GM12878 (cell line): ENCODE measurements around the gene HSPB6. TPM values are rescaled to one million over a fixed set of nuclear protein-coding genes. Genes with fewer than 3 reads are reported as not detected.

ENCODE experiments used
- ATAC-seq: fragments of 200-7000 bp; cut with Tn5 transposase; 3 replicates; pipeline ENCODE4 v1.9.1; 2020; ENCODE audit warnings: mild to moderate bottlenecking, moderate library complexity
- BruUV-seq: library from RNA; stranded (reverse); fragments of 400-500 nt; replicated peaks from 2 replicates; lab custom pipeline; 2021; lab: Mats Ljungman, UMichigan
- CTCF ChIA-PET: fragments of 300-600 bp; sonication (Branson Sonifier 250); formaldehyde crosslinking; extraction: SDS; loops from one replicate; lab custom pipeline; 2021; ENCODE audit warnings: inconsistent platforms; lab: Yijun Ruan, JAX
- POLR2A ChIA-PET: fragments of 350-600 bp; formaldehyde crosslinking; extraction: SDS; loops from one replicate; lab custom pipeline; 2021; ENCODE audit warnings: inconsistent platforms; lab: Charles Lee
- RAD21 ChIA-PET: fragments of 300-600 bp; sonication (Branson Sonifier 250); formaldehyde crosslinking; loops from one replicate; lab custom pipeline; 2023; ENCODE audit warnings: antibody characterized with exemption; ENCODE audit not compliant: unreplicated experiment; lab: Charles Lee
- SMC1A ChIA-PET: fragments of 300-600 bp; sonication (Branson Sonifier 250); formaldehyde crosslinking; loops from one replicate; lab custom pipeline; 2023; ENCODE audit not compliant: unreplicated experiment, uncharacterized antibody; lab: Charles Lee
- DNase-seq: peaks from one replicate; pipeline ENCODE4 v3.0.0-alpha.2; 2011; ENCODE audit warnings: low read depth, low spot score
- FAIRE-seq: peaks from 3 replicates; lab custom pipeline; 2011; peaks lifted over from hg19 to GRCh38; lab: Jason Lieb, UNC
- H2AFZ ChIP-seq: 2 replicates; pipeline ENCODE4 v1.6.0; 2011; ENCODE audit warnings: low read depth, low read length, control low read depth; ENCODE audit not compliant: control insufficient read depth
- H3K27ac ChIP-seq: 2 replicates; pipeline ENCODE4 v1.5.1; 2011; ENCODE audit warnings: control low read depth; ENCODE audit not compliant: control insufficient read depth, insufficient read depth
- H3K27me3 ChIP-seq, 2 experiments: replicated peaks in 1 of 2; 2 replicates each; pipeline versions ENCODE4 v1.6.0 to v1.6.1; 2011; ENCODE audit warnings: low read length in 1 of 2; ENCODE audit not compliant: control insufficient read depth in 2 of 2, insufficient read depth in 2 of 2
- H3K36me3 ChIP-seq, 2 experiments: 2 replicates each; pipeline ENCODE4 v1.5.1; 2011; ENCODE audit warnings: low read length in 1 of 2; ENCODE audit not compliant: control insufficient read depth in 2 of 2, insufficient read depth in 2 of 2
- H3K4me1 ChIP-seq: 2 replicates; pipeline ENCODE4 v1.6.1; 2011; ENCODE audit warnings: mild to moderate bottlenecking, low read length, moderate library complexity, mixed read lengths; ENCODE audit not compliant: control insufficient read depth, insufficient read depth
- H3K4me2 ChIP-seq: 2 replicates; pipeline ENCODE4 v1.6.0; 2011; ENCODE audit warnings: control low read depth; ENCODE audit not compliant: control insufficient read depth, insufficient read depth
- H3K4me3 ChIP-seq: fragments of 200-600 bp; sonication (generic); 2 replicates; pipeline ENCODE4 v1.5.1; 2016
- H3K79me2 ChIP-seq: 2 replicates; pipeline ENCODE4 v1.6.0; 2011; ENCODE audit warnings: low read length; ENCODE audit not compliant: control insufficient read depth, insufficient read depth
- H3K9ac ChIP-seq: 2 replicates; pipeline ENCODE4 v1.8.0; 2011; ENCODE audit warnings: low read length, control low read depth, mixed read lengths; ENCODE audit not compliant: control insufficient read depth, insufficient read depth
- H3K9me3 ChIP-seq: replicated peaks from 3 replicates; pipeline ENCODE4 v1.5.1; 2011; ENCODE audit warnings: mild to moderate bottlenecking, low read length; ENCODE audit not compliant: control insufficient read depth, insufficient read depth
- H4K20me1 ChIP-seq: 2 replicates; pipeline ENCODE4 v1.6.0; 2011; ENCODE audit not compliant: control insufficient read depth, insufficient read depth
- BCL11A ChIP-seq: IDR thresholded peaks from 2 replicates; pipeline ENCODE4 v1.6.1; 2011; ENCODE audit warnings: low read depth, low read length
- CBFB ChIP-seq: IDR thresholded peaks from 2 replicates; pipeline ENCODE4 v1.6.1; 2016; ENCODE audit warnings: antibody characterized with exemption, low read depth
- CHD2 ChIP-seq: IDR thresholded peaks from 2 replicates; pipeline ENCODE4 v1.6.1; 2011; ENCODE audit warnings: low read depth, low read length, improper control_type of control experiment, borderline replicate concordance
- EGR1 ChIP-seq, 2 experiments: IDR thresholded peaks; 1 replicate in 1 of 2; 2 replicates in 1 of 2; pipeline ENCODE4 v1.6.1; 2011 to 2012; ENCODE audit warnings: low read depth in 2 of 2, low read length in 2 of 2, borderline replicate concordance in 1 of 2, mild to moderate bottlenecking in 1 of 2, moderate library complexity in 1 of 2
- EZH2 ChIP-seq: IDR thresholded peaks from 2 replicates; pipeline ENCODE4 v1.6.1; 2012; ENCODE audit warnings: low read depth, mild to moderate bottlenecking, control low read depth, inconsistent platforms, low read length, borderline replicate concordance; ENCODE audit not compliant: control insufficient read depth
- GATAD2B ChIP-seq: fragments of 450-650 bp; conservative IDR thresholded peaks from 2 replicates; pipeline ENCODE4 v1.6.1; 2017; ENCODE audit warnings: low read depth, mild to moderate bottlenecking, moderate library complexity
- HDAC2 ChIP-seq: fragments of 200-600 bp; sonication (generic); IDR thresholded peaks from 2 replicates; pipeline ENCODE4 v1.6.1; 2017
- IKZF1 ChIP-seq: fragments of 450-650 bp; conservative IDR thresholded peaks from 2 replicates; pipeline ENCODE4 v1.6.1; 2017; ENCODE audit warnings: antibody characterized with exemption, mild to moderate bottlenecking
- KDM1A ChIP-seq: fragments of 200-600 bp; sonication (generic); IDR thresholded peaks from 2 replicates; pipeline ENCODE4 v1.6.1; 2016; ENCODE audit warnings: borderline replicate concordance
- KLF5 ChIP-seq: fragments of 450-650 bp; IDR thresholded peaks from 2 replicates; pipeline ENCODE4 v1.6.1; 2014; ENCODE audit warnings: mild to moderate bottlenecking; ENCODE audit not compliant: partially characterized antibody
- PAX8 ChIP-seq: fragments of 450-650 bp; IDR thresholded peaks from 2 replicates; pipeline ENCODE4 v1.6.1; 2017; ENCODE audit warnings: mild to moderate bottlenecking, moderate library complexity
- PML ChIP-seq: IDR thresholded peaks from 2 replicates; pipeline ENCODE4 v1.6.1; 2012; ENCODE audit warnings: low read length, inconsistent platforms
- RB1 ChIP-seq: fragments of 450-650 bp; formaldehyde crosslinking; IDR thresholded peaks from 2 replicates; pipeline ENCODE4 v1.6.1; 2017; ENCODE audit warnings: mild to moderate bottlenecking, borderline replicate concordance
- RELA ChIP-seq: fragments of 450-650 bp; IDR thresholded peaks from 2 replicates; pipeline ENCODE4 v1.8.0; 2014; ENCODE audit warnings: borderline replicate concordance; ENCODE audit not compliant: partially characterized antibody
- STAT3 ChIP-seq: IDR thresholded peaks from 2 replicates; pipeline ENCODE4 v1.6.1; 2011; ENCODE audit warnings: low read depth, low read length, improper control_type of control experiment
- ZNF217 ChIP-seq: fragments of 450-650 bp; IDR thresholded peaks from 2 replicates; pipeline ENCODE4 v1.6.1; 2017; ENCODE audit warnings: antibody characterized with exemption, mild to moderate bottlenecking
- WGBS: methylation state at CpG from one replicate; pipeline ENCODE4 v1.1.6; 2016; ENCODE audit warnings: low lambda C conversion rate; ENCODE audit not compliant: insufficient replicate concordance, insufficient coverage; ENCODE audit errors: missing lambda C conversion rate; 5-methylcytosine and 5-hydroxymethylcytosine counted together
- in situ Hi-C: fragments of 300-500 bp; cut with MboI; formaldehyde crosslinking; loops from 9 replicates; pipeline ENCODE4 v1.14.3; 2018; ENCODE audit warnings: mixed read lengths
- intact Hi-C: fragments of 100-400 bp; cut with micrococcal nuclease; formaldehyde crosslinking; loops from one replicate; pipeline ENCODE4 v1.14.2; 2022; ENCODE audit not compliant: unreplicated experiment
- polyA plus RNA-seq, 11 experiments: library from polyadenylated mRNA; depleted of rRNA in 4 of 11; unstranded in 6 of 11; stranded (reverse) in 5 of 11; fragments of >200 nt; fragmentation: Nextera tagmentation in 4 of 11; fragmentation: Illumina TruSeq in 1 of 11; extraction: Ambion mirVana in 4 of 11; extraction: Trizol in 1 of 11; gene quantifications; 1 replicate in 1 of 11; 2 replicates in 10 of 11; pipeline versions ENCODE4 v1.2.1 to v1.2.3, GENCODE V29; 2011 to 2016; ENCODE audit warnings: inconsistent platforms in 2 of 11, missing spikeins in 2 of 11, low read depth in 1 of 11
- total RNA-seq, 4 experiments: library from RNA; depleted of rRNA in 3 of 4; stranded (reverse); fragments of >200 nt in 3 of 4; fragmentation: Illumina TruSeq in 1 of 4; extraction: Trizol in 1 of 4; gene quantifications; 2 replicates each; pipeline versions ENCODE4 v1.2.1 to v1.2.3, GENCODE V29; 2013 to 2021
- TF ChIP-seq, protein P1 (sequence below): fragments of 450-650 bp; IDR thresholded peaks from 2 replicates; pipeline ENCODE4 v1.6.1; 2014; ENCODE audit warnings: mild to moderate bottlenecking
- TF ChIP-seq, protein P2 (sequence below): IDR thresholded peaks from 2 replicates; pipeline ENCODE4 v1.6.1; 2012; ENCODE audit warnings: low read depth, low read length, improper control_type of control experiment
- TF ChIP-seq, protein P3 (sequence below): IDR thresholded peaks from 2 replicates; pipeline ENCODE4 v1.6.1; 2012; ENCODE audit warnings: low read depth, low read length, improper control_type of control experiment

Gene HSPB6
- total and polyA plus RNA-seq, 10 of the 15 experiments (the other 5 are each of a cell fraction or from before 2014, with no cell fraction given), result 0.09 to 1.6 (median 0.36) TPM; not detected in 4

DNA sequence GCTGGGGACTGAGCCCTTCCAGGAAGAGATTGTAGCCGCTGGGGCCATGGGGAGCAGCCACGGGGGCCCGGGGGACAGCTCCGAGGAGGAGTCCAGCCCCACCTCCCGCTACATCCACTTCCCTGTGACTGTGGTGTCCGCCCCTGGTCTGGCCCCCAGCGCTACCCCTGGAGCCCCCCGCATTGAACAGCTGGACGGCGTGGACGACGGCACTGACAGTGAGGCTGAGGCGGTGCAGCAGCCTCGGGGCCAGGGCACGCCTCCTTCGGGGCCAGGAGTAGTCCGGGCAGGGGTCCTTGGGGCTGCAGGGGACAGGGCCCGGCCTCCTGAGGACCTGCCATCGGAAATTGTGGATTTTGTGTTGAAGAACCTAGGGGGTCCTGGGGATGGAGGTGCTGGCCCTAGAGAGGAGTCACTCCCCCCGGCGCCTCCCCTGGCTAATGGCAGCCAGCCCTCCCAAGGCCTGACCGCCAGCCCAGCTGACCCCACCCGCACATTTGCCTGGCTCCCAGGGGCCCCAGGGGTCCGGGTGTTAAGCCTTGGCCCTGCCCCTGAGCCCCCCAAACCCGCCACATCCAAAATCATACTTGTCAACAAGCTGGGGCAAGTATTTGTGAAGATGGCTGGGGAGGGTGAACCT, 24.2 kb downstream of the HSPB6 start (continued):
- no peak for TF ChIP-seq PAX8
- TF ChIP-seq CHD2, result no peak
- TF ChIP-seq, protein P1, sequence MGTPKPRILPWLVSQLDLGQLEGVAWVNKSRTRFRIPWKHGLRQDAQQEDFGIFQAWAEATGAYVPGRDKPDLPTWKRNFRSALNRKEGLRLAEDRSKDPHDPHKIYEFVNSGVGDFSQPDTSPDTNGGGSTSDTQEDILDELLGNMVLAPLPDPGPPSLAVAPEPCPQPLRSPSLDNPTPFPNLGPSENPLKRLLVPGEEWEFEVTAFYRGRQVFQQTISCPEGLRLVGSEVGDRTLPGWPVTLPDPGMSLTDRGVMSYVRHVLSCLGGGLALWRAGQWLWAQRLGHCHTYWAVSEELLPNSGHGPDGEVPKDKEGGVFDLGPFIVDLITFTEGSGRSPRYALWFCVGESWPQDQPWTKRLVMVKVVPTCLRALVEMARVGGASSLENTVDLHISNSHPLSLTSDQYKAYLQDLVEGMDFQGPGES, result no peak
- TF ChIP-seq KDM1A, result no peak
- TF ChIP-seq, protein P2, sequence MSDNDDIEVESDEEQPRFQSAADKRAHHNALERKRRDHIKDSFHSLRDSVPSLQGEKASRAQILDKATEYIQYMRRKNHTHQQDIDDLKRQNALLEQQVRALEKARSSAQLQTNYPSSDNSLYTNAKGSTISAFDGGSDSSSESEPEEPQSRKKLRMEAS, result no peak
- no peak for TF ChIP-seq RELA

DNA sequence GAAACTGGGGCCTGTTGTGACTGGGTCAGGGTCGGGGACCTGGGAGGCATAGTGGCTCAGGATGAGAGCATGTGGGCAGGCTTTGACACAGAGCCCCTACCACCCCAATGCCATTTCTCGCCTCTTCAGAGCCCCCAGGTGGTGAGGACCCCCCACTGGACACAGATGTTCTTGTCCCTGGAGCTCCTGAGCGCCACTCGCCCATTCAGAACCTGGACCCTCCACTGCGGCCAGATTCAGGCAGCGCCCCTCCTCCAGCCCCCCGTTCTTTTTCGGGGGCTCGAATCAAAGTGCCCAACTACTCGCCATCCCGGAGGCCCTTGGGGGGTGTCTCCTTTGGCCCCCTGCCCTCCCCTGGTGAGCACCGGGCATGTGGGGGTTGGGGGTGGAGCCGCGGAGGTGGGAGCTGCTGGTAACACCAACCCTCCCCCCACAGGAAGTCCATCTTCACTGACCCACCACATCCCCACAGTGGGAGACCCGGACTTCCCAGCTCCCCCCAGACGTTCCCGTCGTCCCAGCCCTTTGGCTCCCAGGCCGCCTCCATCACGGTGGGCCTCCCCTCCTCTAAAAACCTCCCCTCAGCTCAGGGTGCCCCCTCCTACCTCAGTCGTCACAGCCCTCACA, 24.9 kb downstream of the HSPB6 start:
- Histone ChIP-seq H3K79me2 (no peaks in the 10 kb centered on the region), H3K4me1 (no peaks in the 10 kb centered on the region), H3K27ac (no peak overlapping the region), H3K9me3 (no peaks in the 10 kb centered on the region), H3K36me3 (peaks cover 18 to 43% of the 10 kb centered on the region in 2 experiments), H3K9ac (no peak overlapping the region), H2AFZ (no peak overlapping the region), H3K4me2 (no peak overlapping the region), H4K20me1 (no peaks in the 10 kb centered on the region), H3K27me3 (no peaks in the 10 kb centered on the region), H3K4me3 (no peak overlapping the region)
- no peak for DNase-seq
- no peak for ATAC-seq
- ChIA-PET POLR2A (no interaction called here), CTCF (interaction anchor here (0.6 kb wide), 1 partner anchor 161 kb away, joined by 5 read pairs; no protein-coding TSS in a partner anchor), SMC1A (no interaction called here), RAD21 (no interaction called here)
- in situ Hi-C loops (no loop called here), intact Hi-C loops (no loop called here)
- 90% methylated on average over 20 of the region's 21 CpGs for WGBS
- TF ChIP-seq IKZF1 (no peak), GATAD2B (no peak), EZH2 (no peak), BCL11A (no peak), PML (no peak), ZNF217 (no peak), STAT3 (no peak), CHD2 (no peak), RB1 (no peak), HDAC2 (no peak), CBFB (no peak), EGR1 (IDR thresholded peaks at IDR 0.05; ENCODE audit: borderline replicate concordance in 1 of 2, low read depth in 2 of 2, low read length in 2 of 2) (no peak), KLF5 (no peak)
- TF ChIP-seq, protein P3, sequence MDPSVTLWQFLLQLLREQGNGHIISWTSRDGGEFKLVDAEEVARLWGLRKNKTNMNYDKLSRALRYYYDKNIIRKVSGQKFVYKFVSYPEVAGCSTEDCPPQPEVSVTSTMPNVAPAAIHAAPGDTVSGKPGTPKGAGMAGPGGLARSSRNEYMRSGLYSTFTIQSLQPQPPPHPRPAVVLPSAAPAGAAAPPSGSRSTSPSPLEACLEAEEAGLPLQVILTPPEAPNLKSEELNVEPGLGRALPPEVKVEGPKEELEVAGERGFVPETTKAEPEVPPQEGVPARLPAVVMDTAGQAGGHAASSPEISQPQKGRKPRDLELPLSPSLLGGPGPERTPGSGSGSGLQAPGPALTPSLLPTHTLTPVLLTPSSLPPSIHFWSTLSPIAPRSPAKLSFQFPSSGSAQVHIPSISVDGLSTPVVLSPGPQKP, result no peak
- FAIRE-seq, result no peak
- no TSS peak for BruUV-seq
